Lower leg skin (tissue), 4 donors: ENCODE measurements around the gene SLC17A4. TPM values are rescaled to one million over a fixed set of nuclear protein-coding genes. Genes with fewer than 3 reads are reported as not detected.

Experiments used
- DNase-seq, 2 donors: peaks; one replicate each; pipeline ENCODE4 v3.0.0-alpha.2; 2019; ENCODE audit warnings: low spot score in 2 of 2
- H3K4me3 ChIP-seq: fragments of 200-600 bp; sonication (generic); 2 replicates; pipeline ENCODE4 v1.5.1; 2017; ENCODE audit warnings: mild to moderate bottlenecking, low read depth; ENCODE audit not compliant: poor library complexity, severe bottlenecking
- CTCF ChIP-seq, 3 donors: fragments of 450-650 bp; IDR thresholded peaks; one replicate each; pipeline ENCODE4 v1.5.1; 2016; ENCODE audit warnings: antibody characterized with exemption in 3 of 3, mild to moderate bottlenecking in 3 of 3, moderate library complexity in 2 of 3
- POLR2A ChIP-seq, 2 donors: fragments of 450-650 bp; IDR thresholded peaks; one replicate each; pipeline ENCODE4 v1.6.1; 2016 to 2017; ENCODE audit warnings: antibody characterized with exemption in 2 of 2, mild to moderate bottlenecking in 1 of 2, moderate library complexity in 1 of 2
- WGBS, 2 donors: methylation state at CpG; one replicate each; pipeline ENCODE4 v1.1.5; 2018; 5-methylcytosine and 5-hydroxymethylcytosine counted together
- intact Hi-C: fragments of 100-400 bp; cut with DNase I; formaldehyde crosslinking; loops from one replicate; pipeline ENCODE4 v1.15.0; 2023; ENCODE audit warnings: low total_unique reads
- total RNA-seq, 4 donors: library from RNA; depleted of rRNA; stranded (reverse); fragments of >200 nt; gene quantifications; one replicate each; pipeline ENCODE4 v1.1.0, GENCODE V29; 2016

Gene SLC17A4
- total RNA-seq, 4 donors from 2014 or later = not detected

GRCh38 chr6:25714765-25715164, 39.8 kb upstream of the SLC17A4 start:
- intact Hi-C loops = no loop called here
- TF ChIP-seq POLR2A (IDR thresholded peaks at IDR 0.05) (no peak), CTCF (IDR thresholded peaks at IDR 0.05) (no peak)
- no peak for DNase-seq
- 20 to 51% methylated on average over 3 of the region's 3 CpGs for WGBS, 2 donors
- H3K4me3 ChIP-seq = no peak overlapping the region

- TF ChIP-seq POLR2A (IDR thresholded peaks at IDR 0.05) (no peak), CTCF (IDR thresholded peaks at IDR 0.05) (no peak)
- no peak for DNase-seq
- intact Hi-C loops = no loop called here
- WGBS, 2 donors = 90 to 91% methylated on average over 4 of the region's 4 CpGs
- H3K4me3 ChIP-seq = no peak overlapping the region
Measured at GRCh38 chr6:25715794-25716193, 38.7 kb upstream of the SLC17A4 start.

- DNase-seq = no peak
- no peak overlapping the region for H3K4me3 ChIP-seq
- intact Hi-C loops = no loop called here
- TF ChIP-seq POLR2A (IDR thresholded peaks at IDR 0.05) (no peak), CTCF (IDR thresholded peaks at IDR 0.05) (no peak)
- 44 to 55% methylated on average over 6 of the region's 6 CpGs for WGBS, 2 donors
Measured at GRCh38 chr6:25717866-25718740, 36.4 kb upstream of the SLC17A4 start.

GRCh38 chr6:25726122-25726911, 28.2 kb upstream of the SLC17A4 start:
- TF ChIP-seq POLR2A (IDR thresholded peaks at IDR 0.05) (no peak), CTCF (IDR thresholded peaks at IDR 0.05) (no peak)
- intact Hi-C loops = no loop called here
- WGBS, 2 donors = 92 to 94% methylated on average over 37 of the region's 37 CpGs
- H3K4me3 ChIP-seq = no peak overlapping the region
- DNase-seq = no peak

- TF ChIP-seq CTCF (IDR thresholded peaks at IDR 0.05) (no peak), POLR2A (IDR thresholded peaks at IDR 0.05) (no peak)
- intact Hi-C loops = no loop called here
- no peak for DNase-seq
- 87 to 91% methylated on average over 14 of the region's 14 CpGs for WGBS, 2 donors
- H3K4me3 ChIP-seq = no peak overlapping the region
Measured at GRCh38 chr6:25727028-25727427, 27.5 kb upstream of the SLC17A4 start.
